ENCODE measurements around the gene LMOD1.
A peak's percentile ranks its signal among the peaks of the same experiment; 100 is the strongest.

The LMOD1 gene

DNA sequence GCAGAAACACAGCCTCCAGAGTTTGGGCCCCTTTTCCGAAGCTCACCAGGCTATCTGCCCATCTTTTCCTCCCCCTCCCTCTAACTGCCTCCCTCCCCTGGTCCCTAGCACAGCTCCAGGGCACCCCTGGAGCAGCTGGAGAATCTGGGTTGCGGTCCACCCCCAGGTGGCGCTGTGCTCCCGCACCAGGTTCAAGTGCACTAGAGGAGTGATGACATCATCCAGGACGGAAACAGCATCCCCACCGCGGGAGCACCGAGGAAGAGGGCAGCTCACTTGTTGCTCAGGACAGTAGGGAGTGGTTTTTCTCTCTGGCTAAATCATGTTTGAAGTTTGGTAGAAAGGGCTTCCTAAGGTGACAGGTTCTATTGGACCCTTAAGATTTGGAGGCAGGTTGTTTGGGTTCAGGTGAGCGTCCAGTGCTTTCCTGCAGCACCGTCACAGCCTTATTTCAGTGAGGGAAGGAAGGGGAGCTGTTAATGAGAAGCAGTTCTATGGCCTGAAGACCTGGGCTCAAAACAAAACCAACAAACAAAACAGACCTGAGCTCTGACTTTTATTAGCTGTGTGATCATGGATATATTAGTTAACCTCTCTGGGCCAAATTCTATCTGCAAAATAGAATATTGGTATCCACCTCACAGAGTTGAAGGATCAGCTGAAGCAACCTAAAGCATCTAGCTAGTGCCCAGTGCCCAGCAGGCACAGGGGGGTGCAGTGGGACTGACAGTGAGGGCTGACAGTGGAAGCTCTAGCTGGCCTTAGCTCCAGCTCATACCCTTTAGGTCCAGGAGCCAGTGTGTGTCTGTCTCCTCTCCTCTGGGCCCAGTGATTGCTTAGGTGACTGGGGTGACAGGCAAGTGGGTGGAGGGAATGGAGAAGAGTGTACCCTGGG is 50.2 kb downstream of the LMOD1 start:
- Mint-ChIP-seq H3K4me1 (peaks cover 7% of the 10 kb centered on the region), H3K27me3 (peaks cover 16% of the 10 kb centered on the region), H3K9me3 (no peaks in the 10 kb centered on the region), H3K4me3 (peak overlapping the region; percentile 7), H3K27ac (no peak overlapping the region), H3K36me3 (ENCODE audit: low read depth) (no peaks in the 10 kb centered on the region)
- DNase-seq (peak; percentile 92), ATAC-seq (peak; percentile 90)

DNA sequence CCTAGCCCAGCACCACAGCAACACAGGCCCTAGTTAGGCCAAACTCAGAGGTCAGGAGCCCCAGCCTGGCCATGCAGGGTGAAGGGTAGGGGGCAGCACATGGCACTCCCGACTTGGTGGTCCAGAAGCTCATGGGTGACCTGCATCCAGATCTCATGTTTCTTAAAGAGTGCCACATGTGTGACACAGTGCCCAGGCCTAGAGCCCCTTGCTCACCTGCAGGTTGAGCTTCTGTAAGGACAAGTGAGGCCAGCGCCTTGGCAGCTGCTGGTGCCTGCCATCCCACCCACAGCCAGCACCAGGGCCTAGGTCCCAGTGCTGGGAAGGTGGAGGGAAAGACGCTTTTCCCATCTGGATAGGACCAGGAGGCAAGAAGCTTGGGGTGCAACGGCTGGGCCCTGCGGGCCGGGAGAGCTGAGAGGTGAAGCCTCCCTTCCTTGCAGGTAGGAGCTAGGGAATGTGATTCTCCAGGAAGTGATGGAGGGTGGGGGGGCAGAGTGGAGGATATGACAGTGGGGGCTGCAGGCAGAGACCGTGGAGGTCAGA is 51.2 kb downstream of the LMOD1 start:
- Mint-ChIP-seq H3K4me3 (no peak overlapping the region), H3K9me3 (no peaks in the 10 kb centered on the region), H3K36me3 (ENCODE audit: low read depth) (no peaks in the 10 kb centered on the region), H3K27ac (no peak overlapping the region), H3K27me3 (peaks cover 16% of the 10 kb centered on the region), H3K4me1 (peaks cover 7% of the 10 kb centered on the region)
- no peak for DNase-seq
- no peak for ATAC-seq

DNA sequence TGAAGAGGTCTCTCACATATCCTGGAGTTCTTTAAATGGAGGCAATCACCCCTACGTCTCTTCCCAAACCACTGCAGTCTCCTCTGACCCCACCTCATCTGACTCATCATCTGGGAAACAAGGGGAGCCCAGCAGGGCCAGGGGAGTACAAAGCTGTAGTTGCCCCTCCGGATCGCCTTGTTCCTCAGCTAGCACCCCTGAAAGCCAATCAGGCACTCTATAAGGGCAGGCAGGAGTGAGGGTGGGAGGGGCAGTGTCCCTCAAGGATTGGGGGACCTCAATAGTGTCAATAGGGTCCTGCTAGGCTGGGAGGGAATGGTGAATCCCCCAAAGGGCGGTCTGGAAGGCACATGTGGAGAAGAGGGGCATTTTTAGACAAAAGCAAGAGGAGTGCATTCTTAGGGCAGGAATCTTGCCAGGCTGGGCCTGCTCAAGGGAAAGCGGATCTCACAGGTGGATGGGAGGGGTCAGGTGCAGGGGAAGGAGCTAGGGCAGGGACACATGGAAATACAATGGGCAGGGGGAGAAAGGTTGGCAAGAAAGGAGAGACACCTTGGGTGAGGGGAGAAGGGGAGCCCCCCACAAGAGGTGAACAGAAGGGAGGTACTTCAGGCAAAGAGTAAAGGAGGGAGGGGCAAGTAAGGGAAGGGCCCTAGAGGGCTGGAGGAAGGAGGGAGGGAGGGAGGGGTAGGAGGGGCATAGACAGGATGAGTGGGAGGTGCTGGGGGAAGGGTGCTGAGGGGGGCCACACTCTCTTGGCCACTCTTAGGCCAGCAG is 51.8 kb downstream of the LMOD1 start:
- Mint-ChIP-seq H3K4me1 (peaks cover 8% of the 10 kb centered on the region), H3K9me3 (no peaks in the 10 kb centered on the region), H3K27me3 (peaks cover 19% of the 10 kb centered on the region), H3K36me3 (ENCODE audit: low read depth) (no peaks in the 10 kb centered on the region), H3K27ac (no peak overlapping the region), H3K4me3 (no peak overlapping the region)
- DNase-seq (no peak), ATAC-seq (no peak)

DNA sequence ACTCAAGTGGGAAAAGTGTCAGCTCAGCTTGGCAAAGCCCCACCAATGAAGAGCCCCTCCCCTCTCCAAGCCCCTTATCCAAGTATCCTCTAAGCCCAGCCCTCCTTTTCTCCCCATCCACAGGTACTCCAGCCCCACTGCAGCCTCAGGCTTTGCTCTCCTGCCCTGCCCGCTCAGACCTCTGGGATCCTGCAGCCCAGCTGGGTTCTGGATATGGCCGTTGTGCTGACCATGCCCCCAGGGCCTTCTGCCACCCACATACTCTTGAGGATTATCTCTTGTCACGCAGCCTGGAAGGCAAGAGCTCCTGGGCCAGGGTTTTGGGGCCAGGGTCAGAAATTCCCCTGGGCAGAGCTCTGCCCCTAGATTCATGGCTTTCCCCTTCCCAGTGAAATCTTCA is 52.9 kb downstream of the LMOD1 start:
- H3K4me3 Mint-ChIP-seq, result no peak overlapping the region
- no peaks in the 10 kb centered on the region for H3K36me3 Mint-ChIP-seq (ENCODE audit: low read depth)
- peaks cover 21% of the 10 kb centered on the region for H3K27me3 Mint-ChIP-seq
- H3K9me3 Mint-ChIP-seq, result no peaks in the 10 kb centered on the region
- DNase-seq (no peak), ATAC-seq (no peak)
- no peak overlapping the region for H3K27ac Mint-ChIP-seq
- peaks cover 9% of the 10 kb centered on the region for H3K4me1 Mint-ChIP-seq

DNA sequence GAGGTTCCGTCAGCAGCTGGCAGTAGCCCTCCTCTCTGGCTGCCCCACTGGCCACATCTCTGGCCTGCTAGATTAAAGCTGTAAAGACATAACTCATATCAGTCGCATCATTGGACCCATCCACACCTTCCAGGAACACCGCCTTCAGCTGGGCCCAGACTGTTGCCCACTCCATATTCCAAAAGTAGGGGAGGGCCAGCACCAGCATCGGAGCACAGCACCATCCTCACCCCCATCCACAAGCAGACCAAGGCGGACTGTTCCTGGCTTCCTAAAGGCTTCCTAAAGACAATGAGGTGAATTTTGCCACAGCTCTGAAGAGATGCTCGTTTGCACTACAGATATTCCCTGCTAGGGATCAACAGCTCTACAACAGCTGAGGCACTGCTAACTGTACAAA is 54.1 kb downstream of the LMOD1 start:
- no peak overlapping the region for H3K4me3 Mint-ChIP-seq
- ATAC-seq, result no peak
- H3K27me3 Mint-ChIP-seq, result peaks cover 33% of the 10 kb centered on the region
- peaks cover 9% of the 10 kb centered on the region for H3K4me1 Mint-ChIP-seq
- H3K36me3 Mint-ChIP-seq (ENCODE audit: low read depth), result no peaks in the 10 kb centered on the region
- H3K27ac Mint-ChIP-seq, result no peak overlapping the region
- no peak for DNase-seq
- no peaks in the 10 kb centered on the region for H3K9me3 Mint-ChIP-seq

GRCh38 chr1:201891451-201892045 is 54.8 kb downstream of the LMOD1 start:
- H3K27me3 Mint-ChIP-seq, result peaks cover 40% of the 10 kb centered on the region
- no peaks in the 10 kb centered on the region for H3K9me3 Mint-ChIP-seq
- no peaks in the 10 kb centered on the region for H3K36me3 Mint-ChIP-seq (ENCODE audit: low read depth)
- peaks cover 9% of the 10 kb centered on the region for H3K4me1 Mint-ChIP-seq
- DNase-seq, result no peak
- ATAC-seq, result no peak
- H3K27ac Mint-ChIP-seq, result no peak overlapping the region
- no peak overlapping the region for H3K4me3 Mint-ChIP-seq

- DNase-seq, result no peak
- no peaks in the 10 kb centered on the region for H3K9me3 Mint-ChIP-seq
- H3K27me3 Mint-ChIP-seq, result peaks cover 41% of the 10 kb centered on the region
- H3K27ac Mint-ChIP-seq, result no peak overlapping the region
- no peak overlapping the region for H3K4me3 Mint-ChIP-seq
- no peaks in the 10 kb centered on the region for H3K36me3 Mint-ChIP-seq (ENCODE audit: low read depth)
- no peak for ATAC-seq
- peaks cover 4% of the 10 kb centered on the region for H3K4me1 Mint-ChIP-seq
Observed at GRCh38 chr1:201890806-201891450, 55.4 kb downstream of the LMOD1 start.

GRCh38 chr1:201890223-201890622 is 56.1 kb downstream of the LMOD1 start:
- H3K9me3 Mint-ChIP-seq, result no peaks in the 10 kb centered on the region
- no peaks in the 10 kb centered on the region for H3K36me3 Mint-ChIP-seq (ENCODE audit: low read depth)
- no peak overlapping the region for H3K4me3 Mint-ChIP-seq
- no peak overlapping the region for H3K27ac Mint-ChIP-seq
- ATAC-seq, result no peak
- no peak for DNase-seq
- H3K27me3 Mint-ChIP-seq, result peaks cover 41% of the 10 kb centered on the region
- H3K4me1 Mint-ChIP-seq, result peaks cover 3% of the 10 kb centered on the region

- Mint-ChIP-seq H3K4me3 (peak overlapping the region; percentile 51), H3K36me3 (ENCODE audit: low read depth) (no peaks in the 10 kb centered on the region), H3K27ac (no peak overlapping the region), H3K4me1 (peaks cover 3% of the 10 kb centered on the region), H3K27me3 (peaks cover 41% of the 10 kb centered on the region), H3K9me3 (no peaks in the 10 kb centered on the region)
- no peak for ATAC-seq
- no peak for DNase-seq
Observed at GRCh38 chr1:201889090-201889968, 57.0 kb downstream of the LMOD1 start.

GRCh38 chr1:201888282-201889089 is 57.9 kb downstream of the LMOD1 start, which contains the start of gene SHISA4:
TSS of gene SHISA4 (plus strand) at chr1:201888898. CDS start at chr1:201888995, 97 bp downstream.
- DNase-seq, result no peak
- no peak within 1 kb of the TSS for H3K27ac Mint-ChIP-seq
- H3K4me3 Mint-ChIP-seq, result peak within 1 kb of the TSS; percentile 51
- peaks cover 34% of the 10 kb centered on the region for H3K27me3 Mint-ChIP-seq
- peaks cover 6% of the 10 kb centered on the region for H3K4me1 Mint-ChIP-seq
- H3K36me3 Mint-ChIP-seq (ENCODE audit: low read depth), result no peaks in the 10 kb centered on the region
- no peaks in the 10 kb centered on the region for H3K9me3 Mint-ChIP-seq
- peak; percentile 21 for ATAC-seq

GRCh38 chr1:201887116-201887866 is 59.1 kb downstream of the LMOD1 start:
- H3K4me1 Mint-ChIP-seq, result peaks cover 8% of the 10 kb centered on the region
- H3K27me3 Mint-ChIP-seq, result peaks cover 33% of the 10 kb centered on the region
- DNase-seq (no peak), ATAC-seq (no peak)
- no peaks in the 10 kb centered on the region for H3K9me3 Mint-ChIP-seq
- no peak overlapping the region for H3K4me3 Mint-ChIP-seq
- H3K36me3 Mint-ChIP-seq (ENCODE audit: low read depth), result no peaks in the 10 kb centered on the region
- no peak overlapping the region for H3K27ac Mint-ChIP-seq

DNA sequence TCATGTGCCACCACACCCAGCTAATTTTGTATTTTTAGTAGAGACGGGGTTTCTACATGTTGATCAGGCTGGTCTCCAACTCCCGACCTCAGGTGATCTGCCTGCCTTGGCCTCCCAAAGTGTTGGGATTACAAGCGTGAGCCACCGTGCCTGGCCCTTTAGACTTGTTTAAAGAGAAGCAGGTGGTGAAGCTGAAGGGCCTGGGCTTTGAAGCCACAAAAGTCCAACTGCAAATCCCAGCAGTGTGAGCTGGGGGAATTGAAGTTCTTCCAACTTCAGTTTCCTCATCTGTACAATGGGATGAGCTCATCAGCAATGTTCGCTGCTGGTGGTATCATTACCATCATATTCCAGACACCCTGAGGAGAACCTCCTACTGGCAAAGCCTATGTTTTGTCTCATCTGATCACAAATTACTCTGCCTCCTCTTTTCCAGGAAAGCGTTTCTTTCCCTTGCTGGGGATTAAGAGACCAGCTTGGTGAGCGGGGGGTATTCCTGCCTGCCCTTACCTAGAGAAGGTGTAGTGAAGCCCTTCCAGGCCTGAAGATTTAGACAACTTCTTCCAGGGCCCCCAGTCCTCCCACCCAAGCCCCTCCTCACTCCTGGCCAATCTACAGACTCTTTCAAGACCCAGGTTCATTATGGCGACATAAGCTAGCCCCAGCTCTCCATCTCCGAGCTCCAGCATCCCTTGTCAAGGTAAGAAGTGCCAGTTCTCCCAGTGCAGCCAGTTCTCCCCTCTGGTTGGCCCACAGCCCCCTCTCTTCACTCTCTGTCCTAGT is 60.1 kb downstream of the LMOD1 start:
- Mint-ChIP-seq H3K4me1 (peaks cover 8% of the 10 kb centered on the region), H3K27me3 (peaks cover 29% of the 10 kb centered on the region), H3K4me3 (no peak overlapping the region), H3K9me3 (no peaks in the 10 kb centered on the region), H3K36me3 (ENCODE audit: low read depth) (no peaks in the 10 kb centered on the region), H3K27ac (no peak overlapping the region)
- DNase-seq (no peak), ATAC-seq (no peak)
